OCI-LY1 (cell line): ENCODE data around the gene MAP2.

Source experiments
- H2AFZ ChIP-seq: fragments of 200-600 bp; sonication (generic), shearing (Covaris generic); 2 replicates; pipeline ENCODE4 v1.6.0; 2014; ENCODE audit warnings: antibody characterized with exemption, mild to moderate bottlenecking, low read length
- H3F3A ChIP-seq: fragments of 200-600 bp; sonication (generic), shearing (Covaris generic); 2 replicates; pipeline ENCODE4 v1.6.0; 2014; ENCODE audit warnings: mild to moderate bottlenecking, antibody characterized with exemption, low read length, moderate library complexity; ENCODE audit not compliant: insufficient read depth
- H3K27ac ChIP-seq: fragments of 200-600 bp; sonication (generic); 2 replicates; pipeline ENCODE4 v1.5.1; 2014; ENCODE audit warnings: low read length, mixed run types, mild to moderate bottlenecking, low read depth; ENCODE audit not compliant: poor library complexity, severe bottlenecking
- H3K27me3 ChIP-seq: fragments of 200-600 bp; sonication (generic); 2 replicates; pipeline ENCODE4 v1.6.0; 2014; ENCODE audit warnings: antibody characterized with exemption, mild to moderate bottlenecking, low read length, moderate library complexity; ENCODE audit not compliant: insufficient read depth
- H3K36me3 ChIP-seq: fragments of 200-600 bp; sonication (generic); 2 replicates; pipeline ENCODE4 v1.6.1; 2014; ENCODE audit warnings: mild to moderate bottlenecking, antibody characterized with exemption, low read length, moderate library complexity, mixed read lengths; ENCODE audit not compliant: insufficient read depth
- H3K4me1 ChIP-seq: fragments of 200-600 bp; sonication (generic); 2 replicates; pipeline ENCODE4 v1.5.1; 2014; ENCODE audit warnings: mild to moderate bottlenecking, low read length, moderate library complexity; ENCODE audit not compliant: insufficient read depth, severe bottlenecking
- H3K4me2 ChIP-seq: fragments of 200-600 bp; sonication (generic), shearing (Covaris generic); 2 replicates; pipeline ENCODE4 v1.6.1; 2014; ENCODE audit warnings: low read length
- H3K4me3 ChIP-seq: fragments of 200-600 bp; sonication (generic); 2 replicates; pipeline ENCODE4 v1.5.1; 2014; ENCODE audit warnings: low read length, low read depth, mild to moderate bottlenecking, mixed read lengths; ENCODE audit not compliant: poor library complexity, severe bottlenecking
- H3K79me2 ChIP-seq: fragments of 200-600 bp; shearing (Covaris generic); 2 replicates; pipeline ENCODE4 v1.6.1; 2016; ENCODE audit warnings: mixed run types, low read length, mixed read lengths; ENCODE audit not compliant: insufficient read depth
- H3K9ac ChIP-seq: fragments of 200-600 bp; sonication (generic), shearing (Covaris generic); 2 replicates; pipeline ENCODE4 v1.6.1; 2014; ENCODE audit warnings: mild to moderate bottlenecking, low read length, mixed read lengths
- H3K9me2 ChIP-seq: fragments of 200-600 bp; sonication (generic), shearing (Covaris generic); 2 replicates; pipeline ENCODE4 v1.6.1; 2014; ENCODE audit warnings: low read depth, mild to moderate bottlenecking, low read length, mixed read lengths
- H3K9me3 ChIP-seq: fragments of 200-600 bp; shearing (Covaris generic); 2 replicates; pipeline ENCODE4 v1.6.1; 2014; ENCODE audit warnings: low read length, mixed read lengths
- H4K20me1 ChIP-seq: fragments of 200-600 bp; sonication (generic), shearing (Covaris generic); 2 replicates; pipeline ENCODE4 v1.6.0; 2016; ENCODE audit warnings: mild to moderate bottlenecking, low read length; ENCODE audit not compliant: insufficient read depth
- EZH2 ChIP-seq: fragments of 200-600 bp; sonication (generic), shearing (Covaris generic); IDR thresholded peaks from 2 replicates; pipeline ENCODE4 v1.8.0; 2017; ENCODE audit warnings: borderline replicate concordance, mixed run types, mild to moderate bottlenecking, antibody characterized with exemption, low read length, moderate library complexity, mixed read lengths
- TF ChIP-seq, protein P1 (sequence below): fragments of 200-600 bp; sonication (generic), shearing (Covaris generic); IDR thresholded peaks from 2 replicates; pipeline ENCODE4 v1.5.1; 2017; ENCODE audit warnings: mild to moderate bottlenecking, antibody characterized with exemption, low read length, moderate library complexity, mixed read lengths

The MAP2 gene

GRCh38 chr2:209574515-209574914 lies 150.7 kb downstream of the MAP2 start:
- no peaks in the 10 kb centered on the region for H3K9me2 ChIP-seq
- H3K4me3 ChIP-seq, result no peak overlapping the region
- no peak overlapping the region for H3K27ac ChIP-seq
- no peaks in the 10 kb centered on the region for H3K9me3 ChIP-seq
- H3K4me2 ChIP-seq, result no peak overlapping the region
- TF ChIP-seq, protein P1, sequence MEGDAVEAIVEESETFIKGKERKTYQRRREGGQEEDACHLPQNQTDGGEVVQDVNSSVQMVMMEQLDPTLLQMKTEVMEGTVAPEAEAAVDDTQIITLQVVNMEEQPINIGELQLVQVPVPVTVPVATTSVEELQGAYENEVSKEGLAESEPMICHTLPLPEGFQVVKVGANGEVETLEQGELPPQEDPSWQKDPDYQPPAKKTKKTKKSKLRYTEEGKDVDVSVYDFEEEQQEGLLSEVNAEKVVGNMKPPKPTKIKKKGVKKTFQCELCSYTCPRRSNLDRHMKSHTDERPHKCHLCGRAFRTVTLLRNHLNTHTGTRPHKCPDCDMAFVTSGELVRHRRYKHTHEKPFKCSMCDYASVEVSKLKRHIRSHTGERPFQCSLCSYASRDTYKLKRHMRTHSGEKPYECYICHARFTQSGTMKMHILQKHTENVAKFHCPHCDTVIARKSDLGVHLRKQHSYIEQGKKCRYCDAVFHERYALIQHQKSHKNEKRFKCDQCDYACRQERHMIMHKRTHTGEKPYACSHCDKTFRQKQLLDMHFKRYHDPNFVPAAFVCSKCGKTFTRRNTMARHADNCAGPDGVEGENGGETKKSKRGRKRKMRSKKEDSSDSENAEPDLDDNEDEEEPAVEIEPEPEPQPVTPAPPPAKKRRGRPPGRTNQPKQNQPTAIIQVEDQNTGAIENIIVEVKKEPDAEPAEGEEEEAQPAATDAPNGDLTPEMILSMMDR, result no peak
- TF ChIP-seq EZH2, result no peak
- no peak overlapping the region for H2AFZ ChIP-seq
- no peaks in the 10 kb centered on the region for H4K20me1 ChIP-seq
- no peak overlapping the region for H3K9ac ChIP-seq
- peaks cover 6% of the 10 kb centered on the region for H3K4me1 ChIP-seq
- no peaks in the 10 kb centered on the region for H3F3A ChIP-seq
- no peaks in the 10 kb centered on the region for H3K79me2 ChIP-seq
- H3K27me3 ChIP-seq, result no peaks in the 10 kb centered on the region
- no peaks in the 10 kb centered on the region for H3K36me3 ChIP-seq

DNA sequence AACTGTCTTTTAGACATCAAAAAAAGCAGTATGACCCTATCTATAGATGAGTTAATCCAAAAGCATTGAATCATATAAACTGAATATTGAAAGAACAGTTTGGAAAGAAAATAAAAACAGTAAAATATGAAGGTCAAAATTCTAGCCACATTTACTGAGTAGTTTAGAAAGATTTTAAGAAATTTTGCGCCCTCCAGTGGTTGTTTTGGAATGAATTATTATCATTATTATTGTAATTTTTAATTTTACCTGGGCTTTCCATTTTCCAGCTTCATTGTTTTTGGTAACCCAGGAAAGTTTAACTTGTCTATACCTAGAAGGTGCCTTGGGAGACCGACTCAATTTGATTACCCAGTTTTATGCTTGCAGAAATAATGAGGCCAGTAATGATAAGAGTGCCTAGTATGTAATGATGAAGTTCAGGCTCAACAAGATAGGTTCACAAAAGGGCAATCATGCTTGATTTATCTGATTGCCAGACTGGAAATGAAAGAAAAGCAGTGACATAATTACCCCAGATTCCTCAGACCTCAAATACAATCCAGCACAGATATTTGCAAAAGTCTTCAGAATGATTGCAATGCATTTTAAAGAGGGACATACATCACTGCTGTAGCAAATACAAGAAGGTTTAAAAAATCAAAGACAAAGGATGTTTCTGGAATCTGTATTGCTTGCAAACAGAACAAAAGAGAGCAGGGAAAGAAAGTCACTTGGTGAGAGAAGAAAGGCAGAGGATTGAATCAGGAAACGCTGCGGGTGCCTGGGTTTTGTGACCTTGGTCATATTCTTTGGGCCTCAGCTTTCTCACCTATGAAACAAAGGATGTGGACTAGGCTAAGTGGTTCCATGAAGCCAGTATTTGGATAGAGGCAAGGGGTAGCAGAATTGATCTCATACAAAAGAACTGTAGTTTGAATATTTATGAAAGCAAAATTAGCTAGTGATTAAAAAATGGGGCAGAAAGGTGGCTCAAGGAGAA lies 153.8 kb downstream of the MAP2 start:
- Histone ChIP-seq H3K79me2 (no peaks in the 10 kb centered on the region), H3K4me3 (no peak overlapping the region), H3K27me3 (no peaks in the 10 kb centered on the region), H3K9me3 (no peaks in the 10 kb centered on the region), H3K36me3 (no peaks in the 10 kb centered on the region), H3K27ac (no peak overlapping the region), H3K9me2 (no peaks in the 10 kb centered on the region), H3F3A (no peaks in the 10 kb centered on the region), H3K4me2 (no peak overlapping the region), H3K4me1 (peaks cover 7% of the 10 kb centered on the region), H2AFZ (no peak overlapping the region), H4K20me1 (no peaks in the 10 kb centered on the region), H3K9ac (no peak overlapping the region)
- TF ChIP-seq, protein P1, result peak; percentile 39; the same call in 1 of the 2 replicates
- TF ChIP-seq EZH2, result no peak

DNA sequence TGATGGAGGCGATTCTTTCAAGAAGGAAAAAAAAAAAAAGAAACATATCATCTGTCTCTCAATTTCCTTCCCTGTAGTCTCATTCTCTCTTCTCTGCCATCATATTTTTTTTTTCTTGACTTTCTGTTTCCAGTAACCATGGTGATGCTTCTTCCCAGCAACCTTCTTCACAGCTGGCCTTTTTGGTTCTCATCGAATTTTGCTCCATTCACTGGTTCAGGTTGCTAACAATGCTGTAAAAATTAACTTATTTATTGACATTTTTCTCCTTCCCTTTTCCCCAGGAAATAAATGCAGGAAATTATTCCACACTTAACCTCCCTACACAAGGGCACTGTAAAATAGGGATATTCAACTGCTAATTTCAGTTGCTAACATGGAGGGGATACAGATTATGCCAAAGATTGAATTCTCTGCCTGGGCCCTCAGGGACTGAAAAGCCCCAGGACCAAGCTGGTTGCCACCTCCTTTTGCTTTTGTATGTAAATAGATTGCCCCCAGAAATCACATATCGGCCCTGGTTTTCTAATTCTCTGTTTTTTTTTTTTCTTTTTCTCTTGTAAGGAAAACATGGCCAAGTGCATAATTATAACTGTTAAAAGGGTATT lies 154.7 kb downstream of the MAP2 start:
- Histone ChIP-seq H3F3A (no peaks in the 10 kb centered on the region), H3K9me3 (no peaks in the 10 kb centered on the region), H3K27me3 (no peaks in the 10 kb centered on the region), H3K27ac (no peak overlapping the region), H3K4me3 (no peak overlapping the region), H3K4me2 (no peak overlapping the region), H3K36me3 (no peaks in the 10 kb centered on the region), H2AFZ (no peak overlapping the region), H3K9ac (no peak overlapping the region), H3K79me2 (no peaks in the 10 kb centered on the region), H3K9me2 (no peaks in the 10 kb centered on the region), H3K4me1 (peaks cover 7% of the 10 kb centered on the region), H4K20me1 (no peaks in the 10 kb centered on the region)
- TF ChIP-seq, protein P1, result no peak
- no peak for TF ChIP-seq EZH2
